ENCODE data around the gene VIL1.
A peak's percentile ranks its signal among the peaks of the same experiment; 100 is the strongest.

The VIL1 gene

GRCh38 chr2:218479595-218479994 is 60.7 kb downstream of the VIL1 start:
- Histone ChIP-seq H3K9ac (ENCODE audit: low read length) (no peak overlapping the region), H3K27ac (ENCODE audit: low read depth, low read length) (no peak overlapping the region), H3K9me2 (replicated peaks; ENCODE audit: insufficient read depth, low read length) (no peaks in the 10 kb centered on the region), H3K36me3 (ENCODE audit: low read length) (peaks cover 48% of the 10 kb centered on the region), H3K9me3 (ENCODE audit: insufficient read depth, low read length) (no peaks in the 10 kb centered on the region), H3K4me2 (ENCODE audit: low read depth, low read length, poor library complexity, severe bottlenecking) (no peak overlapping the region), H3K79me2 (ENCODE audit: insufficient read depth, low read length) (no peaks in the 10 kb centered on the region), H4K20me1 (ENCODE audit: low read depth, low read length) (no peaks in the 10 kb centered on the region), H2AFZ (ENCODE audit: low read depth, low read length, severe bottlenecking) (no peak overlapping the region), H3K4me3 (ENCODE audit: insufficient read depth, low read length, poor library complexity, severe bottlenecking) (no peak overlapping the region), H3F3A (ENCODE audit: insufficient read depth) (peaks cover 12% of the 10 kb centered on the region; the same call in 1 of the 2 replicates), H3K27me3 (ENCODE audit: low read length) (no peaks in the 10 kb centered on the region)
- TF ChIP-seq CTCF (IDR thresholded peaks at IDR 0.05; ENCODE audit: insufficient read depth, low read length, poor library complexity, severe bottlenecking), result no peak
- no peak for TF ChIP-seq EZH2phosphoT487 (conservative IDR thresholded peaks at IDR 0.05; ENCODE audit: low read length)

GRCh38 chr2:218482651-218483050 is 63.7 kb downstream of the VIL1 start:
- H3K9ac ChIP-seq (ENCODE audit: low read length), result peak overlapping the region; percentile 14; the same call in 1 of the 2 replicates
- TF ChIP-seq CTCF (IDR thresholded peaks at IDR 0.05; ENCODE audit: insufficient read depth, low read length, poor library complexity, severe bottlenecking) (no peak), EZH2phosphoT487 (conservative IDR thresholded peaks at IDR 0.05; ENCODE audit: low read length) (no peak)
- H3K9me3 ChIP-seq (ENCODE audit: insufficient read depth, low read length), result no peaks in the 10 kb centered on the region
- peaks cover 7% of the 10 kb centered on the region; the same call in 1 of the 2 replicates for H3F3A ChIP-seq (ENCODE audit: insufficient read depth)
- H3K36me3 ChIP-seq (ENCODE audit: low read length), result peaks cover 49% of the 10 kb centered on the region; the same call in 1 of the 2 replicates
- no peaks in the 10 kb centered on the region for H3K9me2 ChIP-seq (replicated peaks; ENCODE audit: insufficient read depth, low read length)
- H3K27ac ChIP-seq (ENCODE audit: low read depth, low read length), result peak overlapping the region; percentile 60
- no peaks in the 10 kb centered on the region for H4K20me1 ChIP-seq (ENCODE audit: low read depth, low read length)
- no peak overlapping the region for H3K4me3 ChIP-seq (ENCODE audit: insufficient read depth, low read length, poor library complexity, severe bottlenecking)
- no peak overlapping the region for H2AFZ ChIP-seq (ENCODE audit: low read depth, low read length, severe bottlenecking)
- peak overlapping the region; percentile 54 for H3K4me2 ChIP-seq (ENCODE audit: low read depth, low read length, poor library complexity, severe bottlenecking)
- H3K27me3 ChIP-seq (ENCODE audit: low read length), result no peaks in the 10 kb centered on the region
- H3K79me2 ChIP-seq (ENCODE audit: insufficient read depth, low read length), result no peaks in the 10 kb centered on the region

GRCh38 chr2:218485986-218486667 is 67.2 kb downstream of the VIL1 start:
- Histone ChIP-seq H3K4me3 (ENCODE audit: insufficient read depth, low read length, poor library complexity, severe bottlenecking) (no peak overlapping the region), H4K20me1 (ENCODE audit: low read depth, low read length) (no peaks in the 10 kb centered on the region), H3K79me2 (ENCODE audit: insufficient read depth, low read length) (no peaks in the 10 kb centered on the region), H3K27me3 (ENCODE audit: low read length) (no peaks in the 10 kb centered on the region), H3K9me3 (ENCODE audit: insufficient read depth, low read length) (no peaks in the 10 kb centered on the region), H3K27ac (ENCODE audit: low read depth, low read length) (no peak overlapping the region), H2AFZ (ENCODE audit: low read depth, low read length, severe bottlenecking) (no peak overlapping the region), H3K36me3 (ENCODE audit: low read length) (peaks cover 27% of the 10 kb centered on the region; the same call in 1 of the 2 replicates), H3K9ac (ENCODE audit: low read length) (no peak overlapping the region), H3F3A (ENCODE audit: insufficient read depth) (peaks cover 6% of the 10 kb centered on the region; the same call in 1 of the 2 replicates), H3K9me2 (replicated peaks; ENCODE audit: insufficient read depth, low read length) (no peaks in the 10 kb centered on the region), H3K4me2 (ENCODE audit: low read depth, low read length, poor library complexity, severe bottlenecking) (no peak overlapping the region)
- TF ChIP-seq EZH2phosphoT487 (conservative IDR thresholded peaks at IDR 0.05; ENCODE audit: low read length) (no peak), CTCF (IDR thresholded peaks at IDR 0.05; ENCODE audit: insufficient read depth, low read length, poor library complexity, severe bottlenecking) (no peak)

Data from SU-DHL-6 (cell line).